VCaP (cell line): ENCODE measurements around the gene SLC30A9.

Experiments used
- H3K27ac ChIP-seq: fragments of 450-650 bp; 2 replicates; pipeline ENCODE4 v1.5.1; 2017
- CTCF ChIP-seq: fragments of 450-650 bp; conservative IDR thresholded peaks from 2 replicates; pipeline ENCODE4 v1.5.1; 2017; ENCODE audit warnings: mild to moderate bottlenecking, moderate library complexity

The SLC30A9 gene

GRCh38 chr4:42067264-42067663 is 76.9 kb downstream of the SLC30A9 start:
- no peak overlapping the region for H3K27ac ChIP-seq
- no peak for TF ChIP-seq CTCF

DNA sequence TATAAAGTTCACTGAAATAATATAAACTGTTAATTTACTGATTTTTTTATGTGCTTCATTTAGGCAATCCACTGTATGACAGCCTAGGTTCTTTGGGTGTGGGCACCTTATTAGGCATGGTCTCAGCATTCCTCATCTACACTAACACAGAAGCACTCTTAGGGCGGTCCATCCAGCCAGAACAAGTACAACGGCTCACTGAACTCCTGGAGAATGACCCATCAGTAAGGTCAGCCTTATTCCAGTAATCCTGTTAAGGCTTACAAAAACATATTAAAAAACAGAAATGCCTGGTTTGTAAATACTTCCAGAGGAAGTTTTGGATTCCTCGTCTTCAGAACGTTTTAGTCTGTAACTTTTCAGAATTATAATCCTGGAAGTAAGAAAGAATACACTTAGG is 80.1 kb downstream of the SLC30A9 start:
- no peak for TF ChIP-seq CTCF

GRCh38 chr4:42074294-42074693 is 84.0 kb downstream of the SLC30A9 start:
- TF ChIP-seq CTCF = no peak
- no peak overlapping the region for H3K27ac ChIP-seq

More for the DNA sequence above, 80.1 kb downstream of the SLC30A9 start:
- no peak overlapping the region for H3K27ac ChIP-seq

DNA sequence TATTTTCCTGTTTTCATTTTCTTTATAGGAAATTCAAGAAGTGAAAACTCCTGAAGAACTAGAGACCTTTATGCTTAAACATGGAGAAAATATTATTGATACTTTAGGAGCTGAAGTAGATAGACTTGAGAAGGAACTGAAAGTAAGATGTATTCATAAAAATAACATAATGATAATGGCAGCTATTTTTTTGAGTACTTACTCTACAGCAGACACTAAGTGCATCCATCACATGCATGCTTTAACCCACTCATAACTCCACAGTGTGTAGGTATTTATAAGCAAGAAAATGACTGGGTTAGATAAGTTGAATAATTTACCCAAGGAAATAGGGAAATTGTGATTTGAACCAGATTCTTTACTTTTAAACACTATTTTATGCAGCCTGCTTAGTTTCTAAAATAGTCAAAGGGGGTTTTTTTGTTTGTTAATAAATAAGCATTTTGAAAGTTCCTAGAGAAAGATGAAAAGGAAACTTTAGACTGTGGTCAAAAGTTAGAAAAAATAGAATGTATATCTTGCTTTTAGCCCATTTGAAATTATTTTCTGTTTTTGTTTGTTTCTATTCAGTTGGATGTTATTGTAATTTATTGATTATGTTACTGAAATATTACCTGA is 88.0 kb downstream of the SLC30A9 start:
- no peak overlapping the region for H3K27ac ChIP-seq
- no peak for TF ChIP-seq CTCF

DNA sequence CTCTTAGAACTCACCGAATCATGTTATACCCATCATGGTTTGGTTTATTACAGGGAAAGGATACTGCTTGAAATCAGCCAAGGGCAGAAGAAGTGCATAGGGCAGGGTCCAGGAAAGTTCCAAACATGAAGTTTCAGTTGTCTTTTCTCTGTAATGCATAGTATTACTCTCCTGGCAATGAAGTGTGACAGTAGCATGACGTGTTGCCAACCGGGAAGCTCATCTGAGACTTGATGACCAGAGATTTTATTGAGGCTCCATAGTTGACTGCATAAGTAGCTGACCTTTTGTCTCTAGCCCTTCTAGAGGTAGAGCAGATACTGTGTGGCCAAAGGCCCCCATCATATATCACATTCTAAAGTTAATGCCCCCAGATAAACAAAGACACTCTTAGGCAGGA is 90.0 kb downstream of the SLC30A9 start:
- H3K27ac ChIP-seq = no peak overlapping the region

DNA sequence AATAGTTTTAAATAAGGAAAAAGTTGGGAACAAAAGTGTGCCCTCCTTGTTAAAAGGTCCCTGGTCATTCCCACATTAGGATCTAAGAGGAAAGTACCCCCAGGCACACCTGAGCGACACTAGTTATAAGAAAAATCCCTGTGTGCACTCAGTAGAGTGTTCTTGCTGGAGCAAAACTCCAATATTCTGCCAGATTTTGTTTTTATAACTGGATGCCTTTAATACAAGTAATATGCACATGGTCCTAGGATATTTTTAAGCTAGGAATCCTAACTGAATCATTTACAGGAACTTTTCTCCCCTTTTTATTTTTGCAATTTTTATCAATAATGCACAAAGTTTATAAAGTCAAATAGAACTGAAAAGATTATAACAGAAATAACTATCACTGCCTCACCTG is 93.5 kb downstream of the SLC30A9 start:
- no peak overlapping the region for H3K27ac ChIP-seq
- no peak for TF ChIP-seq CTCF

More for the DNA sequence above, 90.0 kb downstream of the SLC30A9 start:
- TF ChIP-seq CTCF = no peak

GRCh38 chr4:42088386-42088785 is 98.1 kb downstream of the SLC30A9 start:
- no peak overlapping the region for H3K27ac ChIP-seq

More at GRCh38 chr4:42088386-42088785, 98.1 kb downstream of the SLC30A9 start:
- no peak for TF ChIP-seq CTCF
